KMS-11 (cell line): ENCODE results near the gene TUBB2B.

Experiments used
- H2AFZ ChIP-seq: fragments of 200-600 bp; sonication (generic); 2 replicates; pipeline ENCODE4 v1.6.1; 2016; ENCODE audit warnings: antibody characterized with exemption, mixed run types, low read depth
- H3K27ac ChIP-seq: fragments of 200-600 bp; sonication (generic); 2 replicates; pipeline ENCODE4 v1.6.1; 2016; ENCODE audit warnings: mild to moderate bottlenecking, mixed run types
- H3K27me3 ChIP-seq: fragments of 200-600 bp; sonication (generic); 2 replicates; pipeline ENCODE4 v1.6.1; 2017; ENCODE audit warnings: mild to moderate bottlenecking, low read depth, mixed run types, moderate library complexity; ENCODE audit not compliant: insufficient read depth
- H3K36me3 ChIP-seq: fragments of 200-600 bp; sonication (generic); 2 replicates; pipeline ENCODE4 v1.6.1; 2017; ENCODE audit warnings: mild to moderate bottlenecking, mixed run types; ENCODE audit not compliant: insufficient read depth
- H3K4me1 ChIP-seq: fragments of 200-600 bp; sonication (generic); 2 replicates; pipeline ENCODE4 v1.6.1; 2016; ENCODE audit warnings: mild to moderate bottlenecking, low read depth, mixed run types; ENCODE audit not compliant: poor library complexity, severe bottlenecking
- H3K4me2 ChIP-seq: fragments of 200-600 bp; sonication (generic); 2 replicates; pipeline ENCODE4 v1.7.0; 2016; ENCODE audit warnings: mild to moderate bottlenecking, mixed run types
- H3K4me3 ChIP-seq: fragments of 200-600 bp; sonication (generic); IDR thresholded peaks from 2 replicates; pipeline ENCODE4 v1.6.1; 2017; ENCODE audit warnings: low read depth, low read length, mixed read lengths; ENCODE audit not compliant: insufficient read depth
- H3K79me2 ChIP-seq: fragments of 200-600 bp; sonication (generic); 2 replicates; pipeline ENCODE4 v1.6.1; 2016; ENCODE audit warnings: low read depth, mixed run types; ENCODE audit not compliant: insufficient read depth
- H3K9ac ChIP-seq: fragments of 200-600 bp; sonication (generic); 2 replicates; pipeline ENCODE4 v1.6.1; 2016; ENCODE audit warnings: mild to moderate bottlenecking, mixed run types
- H4K20me1 ChIP-seq: fragments of 200-600 bp; sonication (generic); 2 replicates; pipeline ENCODE4 v1.6.1; 2016; ENCODE audit warnings: mild to moderate bottlenecking, mixed run types; ENCODE audit not compliant: insufficient read depth
- TF ChIP-seq, protein P1 (sequence below): fragments of 200-600 bp; sonication (generic); conservative IDR thresholded peaks from 2 replicates; pipeline ENCODE4 v1.6.1; 2017; ENCODE audit warnings: low read depth, mild to moderate bottlenecking, antibody characterized with exemption, low read length, moderate library complexity, mixed read lengths

The TUBB2B gene

DNA sequence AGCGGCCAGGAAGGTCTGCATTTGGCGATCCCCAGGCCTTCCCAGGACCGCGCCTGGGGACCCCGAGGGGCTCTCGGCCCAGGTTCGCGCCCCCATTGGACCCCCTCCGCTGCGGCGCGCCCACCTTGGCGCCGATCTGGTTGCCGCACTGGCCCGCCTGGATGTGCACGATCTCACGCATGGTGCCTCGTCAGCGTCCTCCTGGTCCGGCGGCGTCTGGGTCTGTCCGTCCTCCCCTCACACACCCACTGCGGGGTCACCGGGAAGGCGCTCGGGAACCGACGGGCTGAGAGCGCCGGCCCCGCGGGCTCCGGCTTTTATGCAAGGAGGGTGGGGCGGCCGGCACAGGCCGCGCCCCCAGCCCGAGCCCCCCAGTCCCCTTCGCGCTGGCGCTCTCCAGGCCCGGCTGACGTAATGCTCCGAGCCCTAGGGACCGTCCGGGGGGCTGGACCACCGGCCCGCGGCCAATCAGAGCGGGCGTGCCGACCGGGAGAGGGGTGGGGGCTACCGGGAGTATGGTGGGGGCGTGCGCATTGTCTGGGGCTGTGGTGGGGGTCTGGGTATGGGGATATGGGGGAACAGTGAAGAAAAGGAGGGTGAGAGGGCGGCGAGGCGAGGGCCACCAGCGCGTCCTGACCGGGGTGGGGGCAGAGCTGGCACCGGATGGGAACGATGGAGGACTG lies at the start of gene TUBB2B:
Gene TUBB2B (minus strand): TSS at position 291 of the 683 bp plus-strand sequence. CDS start 110 bp downstream, at position 181.
- peak within 1 kb of the TSS; percentile 90 for H2AFZ ChIP-seq
- H3K36me3 ChIP-seq: no peaks in the 10 kb centered on the region
- H3K4me2 ChIP-seq: peak within 1 kb of the TSS; percentile 99
- H3K4me3 ChIP-seq: no peak within 1 kb of the TSS
- peak within 1 kb of the TSS; percentile 63; the same call in 1 of the 2 replicates for H3K9ac ChIP-seq
- peaks cover 17% of the 10 kb centered on the region; the same call in 1 of the 2 replicates for H3K27me3 ChIP-seq
- H3K27ac ChIP-seq: peak within 1 kb of the TSS; percentile 43; the same call in 1 of the 2 replicates
- peaks cover 34% of the 10 kb centered on the region for H3K4me1 ChIP-seq
- H3K79me2 ChIP-seq: no peaks in the 10 kb centered on the region
- H4K20me1 ChIP-seq: no peaks in the 10 kb centered on the region
- TF ChIP-seq, protein P1, sequence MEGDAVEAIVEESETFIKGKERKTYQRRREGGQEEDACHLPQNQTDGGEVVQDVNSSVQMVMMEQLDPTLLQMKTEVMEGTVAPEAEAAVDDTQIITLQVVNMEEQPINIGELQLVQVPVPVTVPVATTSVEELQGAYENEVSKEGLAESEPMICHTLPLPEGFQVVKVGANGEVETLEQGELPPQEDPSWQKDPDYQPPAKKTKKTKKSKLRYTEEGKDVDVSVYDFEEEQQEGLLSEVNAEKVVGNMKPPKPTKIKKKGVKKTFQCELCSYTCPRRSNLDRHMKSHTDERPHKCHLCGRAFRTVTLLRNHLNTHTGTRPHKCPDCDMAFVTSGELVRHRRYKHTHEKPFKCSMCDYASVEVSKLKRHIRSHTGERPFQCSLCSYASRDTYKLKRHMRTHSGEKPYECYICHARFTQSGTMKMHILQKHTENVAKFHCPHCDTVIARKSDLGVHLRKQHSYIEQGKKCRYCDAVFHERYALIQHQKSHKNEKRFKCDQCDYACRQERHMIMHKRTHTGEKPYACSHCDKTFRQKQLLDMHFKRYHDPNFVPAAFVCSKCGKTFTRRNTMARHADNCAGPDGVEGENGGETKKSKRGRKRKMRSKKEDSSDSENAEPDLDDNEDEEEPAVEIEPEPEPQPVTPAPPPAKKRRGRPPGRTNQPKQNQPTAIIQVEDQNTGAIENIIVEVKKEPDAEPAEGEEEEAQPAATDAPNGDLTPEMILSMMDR: no peak

DNA sequence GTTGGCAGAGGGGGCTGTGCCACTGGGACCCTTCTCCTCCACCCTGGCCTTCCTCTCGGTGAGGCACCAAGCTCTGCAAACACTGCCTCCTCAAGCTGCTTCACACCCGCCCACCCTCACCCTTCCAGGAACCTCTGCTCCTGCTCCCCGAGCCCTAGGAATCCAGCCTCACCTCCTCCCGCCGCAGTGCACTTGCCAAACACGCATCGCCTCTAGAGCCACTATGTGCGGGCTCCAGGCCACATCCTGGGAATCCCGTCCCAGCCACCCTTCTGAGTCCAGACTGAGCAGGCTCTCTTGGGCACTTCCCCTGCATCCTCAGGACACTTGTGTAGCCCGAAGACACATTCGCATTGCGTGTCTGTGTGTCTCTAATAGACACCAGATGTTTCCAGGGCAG lies 49.8 kb upstream of the TUBB2B start:
- no peaks in the 10 kb centered on the region for H3K27me3 ChIP-seq

DNA sequence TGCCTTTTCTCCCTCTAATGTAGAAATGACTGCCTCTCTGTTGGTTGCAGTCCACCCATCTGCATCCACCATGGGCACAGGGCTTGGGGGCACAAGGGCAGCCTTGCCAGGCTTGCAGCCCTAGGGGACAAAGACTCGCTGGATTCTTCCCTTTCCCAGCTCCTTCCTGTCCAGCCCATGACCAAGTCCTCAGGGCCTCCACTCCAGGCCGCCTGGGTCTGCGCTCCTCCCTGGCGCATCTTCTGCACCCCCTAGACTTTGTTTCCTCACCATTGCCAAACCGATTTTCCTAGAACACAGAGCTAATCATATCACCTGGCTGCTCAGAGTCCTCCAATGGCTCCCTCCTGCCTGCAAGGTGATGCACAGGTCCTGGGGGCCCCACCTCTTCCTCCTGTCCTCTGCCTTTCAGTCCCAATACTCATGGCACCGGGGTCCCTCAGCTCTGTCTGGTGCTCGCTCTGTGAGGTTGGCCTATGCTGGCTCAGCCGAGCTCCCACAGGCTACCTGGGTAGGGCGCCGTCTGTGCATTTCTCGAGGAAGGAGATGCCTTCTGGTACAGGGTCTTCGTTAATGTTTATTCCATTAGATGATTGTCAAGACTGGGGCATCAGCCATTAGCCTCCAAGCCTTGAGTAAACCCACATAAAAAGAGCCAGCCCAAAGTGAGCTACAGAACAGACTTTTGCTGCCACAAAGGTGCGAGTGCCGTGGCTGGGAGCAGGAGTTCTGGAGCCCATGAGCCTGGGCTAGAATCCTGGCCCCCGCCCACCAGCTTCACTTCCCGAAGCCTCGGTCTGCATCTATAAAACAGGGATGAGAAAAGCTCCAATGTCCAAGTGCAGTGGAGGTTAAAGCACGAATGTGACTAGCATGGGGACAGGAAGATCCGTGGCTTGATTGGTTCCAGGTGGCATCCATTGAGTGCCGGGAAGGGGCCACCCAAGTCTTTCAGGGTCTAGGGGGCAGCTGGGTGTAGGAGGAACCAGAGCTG lies 49.0 kb upstream of the TUBB2B start:
- Histone ChIP-seq H3K4me3 (no peak overlapping the region), H3K4me1 (no peaks in the 10 kb centered on the region), H3K27ac (no peak overlapping the region), H2AFZ (no peak overlapping the region), H3K27me3 (no peaks in the 10 kb centered on the region), H3K4me2 (no peak overlapping the region), H3K79me2 (no peaks in the 10 kb centered on the region), H3K9ac (no peak overlapping the region), H4K20me1 (no peaks in the 10 kb centered on the region), H3K36me3 (no peaks in the 10 kb centered on the region; the same call in 1 of the 2 replicates)
- TF ChIP-seq, protein P1: no peak

More for the DNA sequence above, 49.8 kb upstream of the TUBB2B start:
- Histone ChIP-seq H3K4me1 (no peaks in the 10 kb centered on the region), H3K4me3 (no peak overlapping the region), H3K36me3 (no peaks in the 10 kb centered on the region), H3K79me2 (no peaks in the 10 kb centered on the region), H3K27ac (no peak overlapping the region), H2AFZ (no peak overlapping the region), H4K20me1 (no peaks in the 10 kb centered on the region), H3K9ac (no peak overlapping the region), H3K4me2 (no peak overlapping the region)
- TF ChIP-seq, protein P1: no peak

DNA sequence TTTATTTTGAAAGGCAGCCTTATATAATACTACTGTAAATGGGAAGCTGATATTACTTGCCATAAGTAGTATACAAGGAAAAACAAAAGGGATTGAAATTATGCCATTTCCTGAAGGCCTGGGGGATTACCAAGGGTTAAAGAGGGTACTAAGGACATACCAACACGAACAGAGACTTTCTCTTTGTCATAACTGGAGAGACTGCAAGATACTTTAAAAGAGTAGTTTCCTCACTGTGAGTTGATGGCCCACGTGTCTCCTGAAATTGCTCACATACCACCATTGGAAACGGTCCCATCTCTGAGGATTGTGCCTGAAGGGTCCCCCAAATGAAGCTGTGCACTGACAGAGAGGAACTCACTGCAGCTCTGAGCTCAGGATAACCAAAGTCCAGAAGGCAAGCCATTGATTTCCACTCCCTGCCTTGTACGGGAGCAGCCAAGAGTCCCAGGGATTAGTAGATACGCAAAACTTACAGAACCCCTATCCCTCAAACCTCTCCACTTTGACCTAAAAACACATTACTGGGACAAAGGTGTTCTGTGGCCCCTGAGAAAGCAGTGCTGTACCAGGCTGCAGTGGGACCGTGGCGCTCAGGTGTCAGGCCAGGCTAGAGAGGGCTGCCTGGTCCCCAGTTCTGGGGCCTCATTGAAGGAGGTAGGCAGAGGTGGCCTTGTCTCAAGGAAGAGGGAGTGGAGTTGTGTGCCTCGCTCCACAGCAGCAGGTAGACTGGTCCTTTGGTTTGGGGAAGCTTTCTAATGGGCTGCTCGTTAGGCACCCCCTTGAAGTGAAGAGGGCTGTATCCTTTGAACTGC lies 46.5 kb upstream of the TUBB2B start:
- Histone ChIP-seq H3K27ac (no peak overlapping the region), H2AFZ (no peak overlapping the region), H3K4me1 (no peaks in the 10 kb centered on the region), H3K79me2 (no peaks in the 10 kb centered on the region), H3K36me3 (no peaks in the 10 kb centered on the region; the same call in 1 of the 2 replicates), H3K27me3 (no peaks in the 10 kb centered on the region), H4K20me1 (no peaks in the 10 kb centered on the region), H3K9ac (no peak overlapping the region), H3K4me2 (no peak overlapping the region), H3K4me3 (no peak overlapping the region)
- TF ChIP-seq, protein P1: no peak
